C4-2B (cell line): ENCODE results near the gene SEZ6.
A peak's percentile ranks its signal among the peaks of the same experiment; 100 is the strongest.

Source experiments
- H3K27ac ChIP-seq: fragments of 450-650 bp; 2 replicates; pipeline ENCODE4 v1.5.1; 2017
- CTCF ChIP-seq: fragments of 450-650 bp; conservative IDR thresholded peaks from 2 replicates; pipeline ENCODE4 v1.5.1; 2017; ENCODE audit warnings: mild to moderate bottlenecking
- ZFX ChIP-seq: fragments of 450-650 bp; IDR thresholded peaks from 2 replicates; pipeline ENCODE4 v1.6.1; 2017

Gene SEZ6

GRCh38 chr17:28954886-28955285 lies 50.9 kb downstream of the SEZ6 start:
- no peak for TF ChIP-seq CTCF
- no peak for TF ChIP-seq ZFX
- H3K27ac ChIP-seq = no peak overlapping the region

- H3K27ac ChIP-seq = no peak overlapping the region; the same call in 1 of the 2 replicates
- peak; percentile 91 for TF ChIP-seq CTCF
- TF ChIP-seq ZFX = no peak
Observed at GRCh38 chr17:28953444-28954118, 52.3 kb downstream of the SEZ6 start.

- TF ChIP-seq ZFX = no peak
- TF ChIP-seq CTCF = no peak
- H3K27ac ChIP-seq = peak overlapping the region; percentile 98
Observed at GRCh38 chr17:28951991-28952975, 53.5 kb downstream of the SEZ6 start.

GRCh38 chr17:28951428-28951990 lies 54.3 kb downstream of the SEZ6 start, which contains the start of gene PHF12:
Gene PHF12, minus strand, starts transcription at chr17:28951518. Its CDS starts 558 bp downstream, at chr17:28950960.
- no peak for TF ChIP-seq CTCF
- no peak for TF ChIP-seq ZFX
- peak within 1 kb of the TSS; percentile 98 for H3K27ac ChIP-seq

- peak overlapping the region; percentile 98 for H3K27ac ChIP-seq
- TF ChIP-seq ZFX (peak; percentile 84; the same call in 1 of the 2 replicates), CTCF (no peak)
Observed at GRCh38 chr17:28950752-28951427, 54.9 kb downstream of the SEZ6 start.

GRCh38 chr17:28950017-28950751 lies 55.6 kb downstream of the SEZ6 start:
- TF ChIP-seq CTCF (no peak), ZFX (no peak)
- H3K27ac ChIP-seq = peak overlapping the region; percentile 98
